Measurements from ENCODE around the gene RP2. TPM values are rescaled to one million over a fixed set of nuclear protein-coding genes. Genes with fewer than 3 reads are reported as not detected.
A peak's percentile ranks its signal among the peaks of the same experiment; 100 is the strongest.

Gene RP2
- total RNA-seq: 10 to 100 TPM; 10.8 to 11.1 TPM

- no peaks in the 10 kb centered on the region for H3K9me3 Mint-ChIP-seq
- H3K4me1 Mint-ChIP-seq: peaks cover 2% of the 10 kb centered on the region
- ATAC-seq (ENCODE audit: low read depth) (peak; percentile 99), DNase-seq (peak; percentile 88)
- peak within 1 kb of the TSS; percentile 91 for H3K27ac Mint-ChIP-seq
- peak within 1 kb of the TSS; percentile 89 for H3K4me3 Mint-ChIP-seq
- peaks cover 6% of the 10 kb centered on the region for H3K27me3 Mint-ChIP-seq
- no peaks in the 10 kb centered on the region for H3K36me3 Mint-ChIP-seq
- POLR2A ChIA-PET: interaction anchor here (0.6 kb wide), 1 partner anchor 853 kb away, joined by 3 read pairs; no protein-coding TSS in a partner anchor
These were observed at the start of gene RP2 for GRCh38 chrX:46836701-46837557. Gene RP2, plus strand, starts transcription at chrX:46837043. Its CDS starts 58 bp downstream, at chrX:46837101.

- Mint-ChIP-seq H3K27me3 (no peaks in the 10 kb centered on the region), H3K4me3 (no peak overlapping the region), H3K36me3 (no peaks in the 10 kb centered on the region), H3K27ac (no peak overlapping the region), H3K9me3 (no peaks in the 10 kb centered on the region), H3K4me1 (peaks cover 7% of the 10 kb centered on the region)
- DNase-seq (no peak), ATAC-seq (ENCODE audit: low read depth) (no peak)
- POLR2A ChIA-PET: no interaction called here
These were observed 47.9 kb upstream of the RP2 start for GRCh38 chrX:46788902-46789301.

GRCh38 chrX:46791927-46792809 lies 44.7 kb upstream of the RP2 start:
- POLR2A ChIA-PET: interaction anchor here (0.6 kb wide), 1 partner anchor 267 kb away, joined by 3 read pairs; no protein-coding TSS in a partner anchor
- Mint-ChIP-seq H3K9me3 (no peaks in the 10 kb centered on the region), H3K27me3 (no peaks in the 10 kb centered on the region), H3K36me3 (no peaks in the 10 kb centered on the region), H3K4me1 (peaks cover 7% of the 10 kb centered on the region), H3K4me3 (peak overlapping the region; percentile 4), H3K27ac (peak overlapping the region; percentile 7)
- peak; percentile 50 for ATAC-seq (ENCODE audit: low read depth)
- DNase-seq: no peak

GRCh38 chrX:46792810-46793188 lies 44.0 kb upstream of the RP2 start:
- POLR2A ChIA-PET: interaction anchor here (0.6 kb wide), 1 partner anchor 267 kb away, joined by 3 read pairs; no protein-coding TSS in a partner anchor
- H3K27me3 Mint-ChIP-seq: no peaks in the 10 kb centered on the region
- peak overlapping the region; percentile 7 for H3K27ac Mint-ChIP-seq
- no peak for ATAC-seq (ENCODE audit: low read depth)
- peaks cover 7% of the 10 kb centered on the region for H3K4me1 Mint-ChIP-seq
- peak overlapping the region; percentile 4 for H3K4me3 Mint-ChIP-seq
- no peaks in the 10 kb centered on the region for H3K9me3 Mint-ChIP-seq
- no peaks in the 10 kb centered on the region for H3K36me3 Mint-ChIP-seq
- no peak for DNase-seq

- H3K4me3 Mint-ChIP-seq: no peak overlapping the region
- POLR2A ChIA-PET: no interaction called here
- no peak for ATAC-seq (ENCODE audit: low read depth)
- no peak overlapping the region for H3K27ac Mint-ChIP-seq
- H3K9me3 Mint-ChIP-seq: no peaks in the 10 kb centered on the region
- no peak for DNase-seq
- peaks cover 7% of the 10 kb centered on the region for H3K4me1 Mint-ChIP-seq
- H3K27me3 Mint-ChIP-seq: no peaks in the 10 kb centered on the region
- H3K36me3 Mint-ChIP-seq: no peaks in the 10 kb centered on the region
These were observed 43.3 kb upstream of the RP2 start for GRCh38 chrX:46793386-46794143.

GRCh38 chrX:46796574-46797191 lies 40.2 kb upstream of the RP2 start:
- Mint-ChIP-seq H3K27ac (no peak overlapping the region), H3K4me3 (no peak overlapping the region), H3K9me3 (no peaks in the 10 kb centered on the region), H3K4me1 (peaks cover 7% of the 10 kb centered on the region), H3K36me3 (no peaks in the 10 kb centered on the region), H3K27me3 (peaks cover 5% of the 10 kb centered on the region)
- DNase-seq: peak; percentile 70
- POLR2A ChIA-PET: no interaction called here
- ATAC-seq (ENCODE audit: low read depth): no peak

- Mint-ChIP-seq H3K36me3 (no peaks in the 10 kb centered on the region), H3K9me3 (no peaks in the 10 kb centered on the region), H3K4me3 (no peak overlapping the region), H3K27me3 (peaks cover 10% of the 10 kb centered on the region), H3K27ac (no peak overlapping the region), H3K4me1 (no peaks in the 10 kb centered on the region)
- DNase-seq: no peak
- POLR2A ChIA-PET: no interaction called here
- ATAC-seq (ENCODE audit: low read depth): no peak
These were observed 33.7 kb upstream of the RP2 start for GRCh38 chrX:46803140-46803539.

GRCh38 chrX:46805270-46805669 lies 31.6 kb upstream of the RP2 start:
- POLR2A ChIA-PET: no interaction called here
- Mint-ChIP-seq H3K4me3 (no peak overlapping the region), H3K4me1 (no peaks in the 10 kb centered on the region), H3K9me3 (no peaks in the 10 kb centered on the region), H3K27ac (no peak overlapping the region), H3K27me3 (peaks cover 12% of the 10 kb centered on the region), H3K36me3 (no peaks in the 10 kb centered on the region)
- ATAC-seq (ENCODE audit: low read depth): no peak
- DNase-seq: no peak

- ATAC-seq (ENCODE audit: low read depth) (no peak), DNase-seq (no peak)
- Mint-ChIP-seq H3K4me3 (no peak overlapping the region), H3K36me3 (no peaks in the 10 kb centered on the region), H3K4me1 (no peaks in the 10 kb centered on the region), H3K27me3 (peaks cover 6% of the 10 kb centered on the region), H3K9me3 (no peaks in the 10 kb centered on the region), H3K27ac (no peak overlapping the region)
- POLR2A ChIA-PET: no interaction called here
These were observed 25.7 kb upstream of the RP2 start for GRCh38 chrX:46811121-46811520.

- no peak overlapping the region for H3K4me3 Mint-ChIP-seq
- POLR2A ChIA-PET: no interaction called here
- H3K27ac Mint-ChIP-seq: no peak overlapping the region
- no peak for DNase-seq
- peaks cover 6% of the 10 kb centered on the region for H3K27me3 Mint-ChIP-seq
- no peaks in the 10 kb centered on the region for H3K4me1 Mint-ChIP-seq
- no peak for ATAC-seq (ENCODE audit: low read depth)
- H3K36me3 Mint-ChIP-seq: no peaks in the 10 kb centered on the region
- H3K9me3 Mint-ChIP-seq: no peaks in the 10 kb centered on the region
These were observed 24.4 kb upstream of the RP2 start for GRCh38 chrX:46812445-46812844.

- ATAC-seq (ENCODE audit: low read depth) (no peak), DNase-seq (no peak)
- Mint-ChIP-seq H3K4me3 (no peak overlapping the region), H3K4me1 (no peaks in the 10 kb centered on the region), H3K27me3 (peaks cover 4% of the 10 kb centered on the region), H3K9me3 (no peaks in the 10 kb centered on the region), H3K36me3 (no peaks in the 10 kb centered on the region), H3K27ac (no peak overlapping the region)
- POLR2A ChIA-PET: no interaction called here
These were observed 21.9 kb upstream of the RP2 start for GRCh38 chrX:46814966-46815365.

GRCh38 chrX:46819136-46819535 lies 17.7 kb upstream of the RP2 start:
- Mint-ChIP-seq H3K27ac (no peak overlapping the region), H3K9me3 (no peaks in the 10 kb centered on the region), H3K4me3 (no peak overlapping the region), H3K4me1 (no peaks in the 10 kb centered on the region), H3K36me3 (no peaks in the 10 kb centered on the region), H3K27me3 (no peaks in the 10 kb centered on the region)
- no peak for DNase-seq
- POLR2A ChIA-PET: no interaction called here
- ATAC-seq (ENCODE audit: low read depth): no peak
